GM12878 (cell line): ENCODE data around the gene SUPT4H1. TPM values are rescaled to one million over a fixed set of nuclear protein-coding genes. Genes with fewer than 3 reads are reported as not detected.

Experiments
- BACH1 ChIP-seq: fragments of 450-650 bp; IDR thresholded peaks from 2 replicates; pipeline ENCODE4 v1.6.1; 2017; ENCODE audit warnings: mild to moderate bottlenecking, borderline replicate concordance
- BCL11A ChIP-seq: IDR thresholded peaks from 2 replicates; pipeline ENCODE4 v1.6.1; 2011; ENCODE audit warnings: low read depth, low read length
- CBX3 ChIP-seq: fragments of 200-600 bp; sonication (generic); IDR thresholded peaks from 2 replicates; pipeline ENCODE4 v1.6.1; 2016; ENCODE audit warnings: low read depth, borderline replicate concordance
- CEBPB ChIP-seq, 2 experiments: fragments of 150-350 bp in 1 of 2; IDR thresholded peaks; 2 replicates each; pipeline ENCODE4 v1.6.1; 2012 to 2014; ENCODE audit warnings: low read depth in 2 of 2, low read length in 2 of 2, borderline replicate concordance in 1 of 2, inconsistent platforms in 1 of 2
- CHD4 ChIP-seq: fragments of 200-600 bp; sonication (generic); IDR thresholded peaks from 2 replicates; pipeline ENCODE4 v1.6.1; 2016; ENCODE audit warnings: mild to moderate bottlenecking
- EED ChIP-seq: sonication (generic); IDR thresholded peaks from 2 replicates; pipeline ENCODE4 v1.6.1; 2016; ENCODE audit warnings: antibody characterized with exemption, low read depth
- HCFC1 ChIP-seq: fragments of 150-350 bp; IDR thresholded peaks from 2 replicates; pipeline ENCODE4 v1.6.1; 2014; ENCODE audit warnings: low read length
- HDAC6 ChIP-seq: fragments of 200-600 bp; sonication (generic); IDR thresholded peaks from one replicate; pipeline ENCODE4 v1.8.0; 2017; ENCODE audit warnings: antibody characterized with exemption; ENCODE audit not compliant: unreplicated experiment
- KDM1A ChIP-seq: fragments of 200-600 bp; sonication (generic); IDR thresholded peaks from 2 replicates; pipeline ENCODE4 v1.6.1; 2016; ENCODE audit warnings: borderline replicate concordance
- MXI1 ChIP-seq: fragments of 150-350 bp; IDR thresholded peaks from 2 replicates; pipeline ENCODE4 v1.6.1; 2011; ENCODE audit warnings: low read depth, mild to moderate bottlenecking, inconsistent platforms, low read length, improper control_type of control experiment
- NFYA ChIP-seq: IDR thresholded peaks from 2 replicates; pipeline ENCODE4 v1.6.1; 2011; ENCODE audit warnings: low read depth, mild to moderate bottlenecking, low read length, improper control_type of control experiment, borderline replicate concordance
- PAX8 ChIP-seq: fragments of 450-650 bp; IDR thresholded peaks from 2 replicates; pipeline ENCODE4 v1.6.1; 2017; ENCODE audit warnings: mild to moderate bottlenecking, moderate library complexity
- TCF3 ChIP-seq: IDR thresholded peaks from 2 replicates; pipeline ENCODE4 v1.6.1; 2012; ENCODE audit warnings: low read depth, mild to moderate bottlenecking, low read length, borderline replicate concordance; ENCODE audit not compliant: insufficient read depth
- WRNIP1 ChIP-seq: IDR thresholded peaks from 2 replicates; pipeline ENCODE4 v1.6.1; 2011; ENCODE audit warnings: low read depth, low read length, improper control_type of control experiment, borderline replicate concordance
- ZNF274 ChIP-seq: IDR thresholded peaks from one replicate; pipeline ENCODE4 v1.8.0; 2011; ENCODE audit not compliant: insufficient read length, insufficient read depth
- ZNF622 ChIP-seq: fragments of 450-650 bp; IDR thresholded peaks from 2 replicates; pipeline ENCODE4 v1.6.1; 2017; ENCODE audit warnings: mild to moderate bottlenecking, inconsistent platforms
- ZZZ3 ChIP-seq: IDR thresholded peaks from 2 replicates; pipeline ENCODE4 v1.6.1; 2011; ENCODE audit warnings: low read depth; ENCODE audit not compliant: control insufficient read depth, insufficient read length
- polyA plus RNA-seq, 11 experiments: library from polyadenylated mRNA; depleted of rRNA in 4 of 11; unstranded in 6 of 11; stranded (reverse) in 5 of 11; fragments of >200 nt; fragmentation: Nextera tagmentation in 4 of 11; fragmentation: Illumina TruSeq in 1 of 11; extraction: Ambion mirVana in 4 of 11; extraction: Trizol in 1 of 11; gene quantifications; 1 replicate in 1 of 11; 2 replicates in 10 of 11; pipeline versions ENCODE4 v1.2.1 to v1.2.3, GENCODE V29; 2011 to 2016; ENCODE audit warnings: inconsistent platforms in 2 of 11, missing spikeins in 2 of 11, low read depth in 1 of 11
- total RNA-seq, 4 experiments: library from RNA; depleted of rRNA in 3 of 4; stranded (reverse); fragments of >200 nt in 3 of 4; fragmentation: Illumina TruSeq in 1 of 4; extraction: Trizol in 1 of 4; gene quantifications; 2 replicates each; pipeline versions ENCODE4 v1.2.1 to v1.2.3, GENCODE V29; 2013 to 2021
- TF ChIP-seq, protein P1 (sequence below): fragments of 450-650 bp; formaldehyde crosslinking; IDR thresholded peaks from 2 replicates; pipeline ENCODE4 v1.4.0; 2020; ENCODE audit warnings: mild to moderate bottlenecking, moderate library complexity
- TF ChIP-seq, protein P2 (sequence below): IDR thresholded peaks from 2 replicates; pipeline ENCODE4 v1.6.1; 2011; ENCODE audit warnings: low read depth, mild to moderate bottlenecking, low read length, moderate library complexity, borderline replicate concordance; ENCODE audit errors: extremely low read depth
- TF ChIP-seq, protein P3 (sequence below): fragments of 450-650 bp; IDR thresholded peaks from 2 replicates; pipeline ENCODE4 v1.6.1; 2016; ENCODE audit warnings: mild to moderate bottlenecking, moderate library complexity, borderline replicate concordance
- TF ChIP-seq, protein P4 (sequence below): fragments of 450-650 bp; IDR thresholded peaks from 2 replicates; pipeline ENCODE4 v1.6.1; 2017; ENCODE audit warnings: borderline replicate concordance

Gene SUPT4H1
- total and polyA plus RNA-seq, 10 of the 15 experiments (the other 5 are each of a cell fraction or from before 2014, with no cell fraction given): 83.8 to 293 (median 128) TPM

DNA sequence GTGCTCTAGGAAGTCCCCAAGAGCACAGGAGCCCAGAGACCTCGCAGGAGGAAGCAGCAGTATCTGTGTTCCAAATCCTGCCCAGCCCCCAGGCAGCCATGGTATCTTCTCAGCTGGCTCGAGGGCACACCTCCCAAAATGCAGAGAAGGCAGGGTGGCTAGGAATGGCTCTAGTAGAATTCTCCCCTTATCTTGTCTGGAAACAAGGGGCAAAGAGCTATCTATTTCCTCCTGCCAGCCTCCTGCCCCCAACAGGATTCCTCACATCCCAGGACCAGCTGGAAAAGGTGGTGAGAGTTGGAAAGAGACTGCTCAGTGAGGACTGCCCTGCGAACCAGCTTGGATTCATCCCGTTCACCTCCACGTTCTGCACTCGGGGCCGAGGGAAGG, 14.8 kb downstream of the SUPT4H1 start (continued):
- no peak for TF ChIP-seq CHD4
- TF ChIP-seq, protein P1, sequence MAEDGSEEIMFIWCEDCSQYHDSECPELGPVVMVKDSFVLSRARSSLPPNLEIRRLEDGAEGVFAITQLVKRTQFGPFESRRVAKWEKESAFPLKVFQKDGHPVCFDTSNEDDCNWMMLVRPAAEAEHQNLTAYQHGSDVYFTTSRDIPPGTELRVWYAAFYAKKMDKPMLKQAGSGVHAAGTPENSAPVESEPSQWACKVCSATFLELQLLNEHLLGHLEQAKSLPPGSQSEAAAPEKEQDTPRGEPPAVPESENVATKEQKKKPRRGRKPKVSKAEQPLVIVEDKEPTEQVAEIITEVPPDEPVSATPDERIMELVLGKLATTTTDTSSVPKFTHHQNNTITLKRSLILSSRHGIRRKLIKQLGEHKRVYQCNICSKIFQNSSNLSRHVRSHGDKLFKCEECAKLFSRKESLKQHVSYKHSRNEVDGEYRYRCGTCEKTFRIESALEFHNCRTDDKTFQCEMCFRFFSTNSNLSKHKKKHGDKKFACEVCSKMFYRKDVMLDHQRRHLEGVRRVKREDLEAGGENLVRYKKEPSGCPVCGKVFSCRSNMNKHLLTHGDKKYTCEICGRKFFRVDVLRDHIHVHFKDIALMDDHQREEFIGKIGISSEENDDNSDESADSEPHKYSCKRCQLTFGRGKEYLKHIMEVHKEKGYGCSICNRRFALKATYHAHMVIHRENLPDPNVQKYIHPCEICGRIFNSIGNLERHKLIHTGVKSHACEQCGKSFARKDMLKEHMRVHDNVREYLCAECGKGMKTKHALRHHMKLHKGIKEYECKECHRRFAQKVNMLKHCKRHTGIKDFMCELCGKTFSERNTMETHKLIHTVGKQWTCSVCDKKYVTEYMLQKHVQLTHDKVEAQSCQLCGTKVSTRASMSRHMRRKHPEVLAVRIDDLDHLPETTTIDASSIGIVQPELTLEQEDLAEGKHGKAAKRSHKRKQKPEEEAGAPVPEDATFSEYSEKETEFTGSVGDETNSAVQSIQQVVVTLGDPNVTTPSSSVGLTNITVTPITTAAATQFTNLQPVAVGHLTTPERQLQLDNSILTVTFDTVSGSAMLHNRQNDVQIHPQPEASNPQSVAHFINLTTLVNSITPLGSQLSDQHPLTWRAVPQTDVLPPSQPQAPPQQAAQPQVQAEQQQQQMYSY (CRISPR knock-in tag): 0 out of 2 replicates have a peak, but pooled peaks have one; percentile 4
- TF ChIP-seq KDM1A: no peak
- TF ChIP-seq, protein P2, sequence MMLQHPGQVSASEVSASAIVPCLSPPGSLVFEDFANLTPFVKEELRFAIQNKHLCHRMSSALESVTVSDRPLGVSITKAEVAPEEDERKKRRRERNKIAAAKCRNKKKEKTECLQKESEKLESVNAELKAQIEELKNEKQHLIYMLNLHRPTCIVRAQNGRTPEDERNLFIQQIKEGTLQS: no peak
- TF ChIP-seq CBX3: no peak
- no peak for TF ChIP-seq ZZZ3
- no peak for TF ChIP-seq BACH1
- no peak for TF ChIP-seq EED
- TF ChIP-seq CEBPB (IDR thresholded peaks at IDR 0.05; ENCODE audit: borderline replicate concordance in 1 of 2, low read depth in 2 of 2, low read length in 2 of 2): no peak
- TF ChIP-seq ZNF622: no peak
- TF ChIP-seq, protein P3, sequence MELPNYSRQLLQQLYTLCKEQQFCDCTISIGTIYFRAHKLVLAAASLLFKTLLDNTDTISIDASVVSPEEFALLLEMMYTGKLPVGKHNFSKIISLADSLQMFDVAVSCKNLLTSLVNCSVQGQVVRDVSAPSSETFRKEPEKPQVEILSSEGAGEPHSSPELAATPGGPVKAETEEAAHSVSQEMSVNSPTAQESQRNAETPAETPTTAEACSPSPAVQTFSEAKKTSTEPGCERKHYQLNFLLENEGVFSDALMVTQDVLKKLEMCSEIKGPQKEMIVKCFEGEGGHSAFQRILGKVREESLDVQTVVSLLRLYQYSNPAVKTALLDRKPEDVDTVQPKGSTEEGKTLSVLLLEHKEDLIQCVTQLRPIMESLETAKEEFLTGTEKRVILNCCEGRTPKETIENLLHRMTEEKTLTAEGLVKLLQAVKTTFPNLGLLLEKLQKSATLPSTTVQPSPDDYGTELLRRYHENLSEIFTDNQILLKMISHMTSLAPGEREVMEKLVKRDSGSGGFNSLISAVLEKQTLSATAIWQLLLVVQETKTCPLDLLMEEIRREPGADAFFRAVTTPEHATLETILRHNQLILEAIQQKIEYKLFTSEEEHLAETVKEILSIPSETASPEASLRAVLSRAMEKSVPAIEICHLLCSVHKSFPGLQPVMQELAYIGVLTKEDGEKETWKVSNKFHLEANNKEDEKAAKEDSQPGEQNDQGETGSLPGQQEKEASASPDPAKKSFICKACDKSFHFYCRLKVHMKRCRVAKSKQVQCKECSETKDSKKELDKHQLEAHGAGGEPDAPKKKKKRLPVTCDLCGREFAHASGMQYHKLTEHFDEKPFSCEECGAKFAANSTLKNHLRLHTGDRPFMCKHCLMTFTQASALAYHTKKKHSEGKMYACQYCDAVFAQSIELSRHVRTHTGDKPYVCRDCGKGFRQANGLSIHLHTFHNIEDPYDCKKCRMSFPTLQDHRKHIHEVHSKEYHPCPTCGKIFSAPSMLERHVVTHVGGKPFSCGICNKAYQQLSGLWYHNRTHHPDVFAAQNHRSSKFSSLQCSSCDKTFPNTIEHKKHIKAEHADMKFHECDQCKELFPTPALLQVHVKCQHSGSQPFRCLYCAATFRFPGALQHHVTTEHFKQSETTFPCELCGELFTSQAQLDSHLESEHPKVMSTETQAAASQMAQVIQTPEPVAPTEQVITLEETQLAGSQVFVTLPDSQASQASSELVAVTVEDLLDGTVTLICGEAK: no peak
- no peak for TF ChIP-seq PAX8
- TF ChIP-seq TCF3: no peak
- TF ChIP-seq ZNF274: no peak
- TF ChIP-seq NFYA: no peak
- TF ChIP-seq MXI1: no peak
- no peak for TF ChIP-seq BCL11A
- TF ChIP-seq, protein P4, sequence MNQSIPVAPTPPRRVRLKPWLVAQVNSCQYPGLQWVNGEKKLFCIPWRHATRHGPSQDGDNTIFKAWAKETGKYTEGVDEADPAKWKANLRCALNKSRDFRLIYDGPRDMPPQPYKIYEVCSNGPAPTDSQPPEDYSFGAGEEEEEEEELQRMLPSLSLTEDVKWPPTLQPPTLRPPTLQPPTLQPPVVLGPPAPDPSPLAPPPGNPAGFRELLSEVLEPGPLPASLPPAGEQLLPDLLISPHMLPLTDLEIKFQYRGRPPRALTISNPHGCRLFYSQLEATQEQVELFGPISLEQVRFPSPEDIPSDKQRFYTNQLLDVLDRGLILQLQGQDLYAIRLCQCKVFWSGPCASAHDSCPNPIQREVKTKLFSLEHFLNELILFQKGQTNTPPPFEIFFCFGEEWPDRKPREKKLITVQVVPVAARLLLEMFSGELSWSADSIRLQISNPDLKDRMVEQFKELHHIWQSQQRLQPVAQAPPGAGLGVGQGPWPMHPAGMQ: no peak
- no peak for TF ChIP-seq HCFC1
- no peak for TF ChIP-seq HDAC6
- TF ChIP-seq WRNIP1: no peak
